HG03139 (cell line): ENCODE measurements around the gene PARD3B.

ENCODE experiments used
- ATAC-seq: cut with Tn5 transposase; IDR thresholded peaks from one replicate; pipeline ENCODE4 v1.9.1; 2021; ENCODE audit not compliant: unreplicated experiment

PARD3B gene

DNA sequence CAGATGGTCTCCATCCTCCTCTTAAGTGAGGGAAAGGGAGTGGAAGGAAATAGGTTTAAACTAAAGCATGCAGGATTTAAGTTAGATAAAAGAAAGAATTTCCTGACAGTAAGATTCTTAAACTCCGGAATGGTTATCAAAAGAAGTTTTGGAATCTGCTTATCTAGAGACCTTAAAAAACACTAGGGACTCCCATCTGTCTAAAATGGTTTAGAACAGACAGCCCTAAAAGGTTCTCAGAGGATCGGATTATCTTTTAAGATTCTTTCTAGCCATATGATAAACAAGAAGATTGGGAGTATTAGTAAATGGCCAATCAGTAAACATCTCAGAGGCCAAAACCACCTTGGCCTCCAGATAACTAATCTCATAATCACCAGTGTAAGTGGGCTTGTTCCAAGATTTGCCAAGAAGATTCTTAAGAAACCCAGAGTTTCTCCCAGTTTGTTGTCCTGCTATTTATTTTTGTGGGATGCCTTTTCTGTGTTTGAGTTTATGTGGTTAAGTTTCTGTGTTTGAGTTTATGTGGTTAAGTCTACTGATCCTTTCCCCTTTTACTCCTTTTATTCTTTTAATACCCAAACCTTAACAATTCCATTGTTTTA, 822.2 kb downstream of the PARD3B start:
- no peak for ATAC-seq

- no peak for ATAC-seq
Observed at GRCh38 chr2:205369813-205370212, 824.5 kb downstream of the PARD3B start.

DNA sequence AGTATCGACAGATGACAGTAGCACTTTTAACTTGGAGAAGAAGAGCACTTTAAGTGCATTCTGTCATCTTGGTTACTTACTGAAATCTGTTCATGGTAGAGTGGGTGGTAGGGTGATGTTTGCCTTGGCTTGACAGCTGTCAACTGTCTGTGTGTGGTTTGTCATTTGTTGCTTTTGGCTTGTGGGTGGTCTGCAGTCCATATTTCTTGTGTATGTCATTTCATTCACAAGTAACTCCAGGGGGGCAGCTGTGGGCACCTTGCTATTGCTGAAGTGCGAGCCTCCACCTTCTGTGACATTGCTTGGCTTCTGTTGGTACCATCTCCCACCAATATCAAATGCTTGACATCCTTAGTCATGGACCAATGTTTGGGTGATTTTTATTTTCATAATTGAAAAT, 825.5 kb downstream of the PARD3B start:
- ATAC-seq, result no peak

GRCh38 chr2:205372141-205372540, 826.9 kb downstream of the PARD3B start:
- no peak for ATAC-seq

GRCh38 chr2:205375461-205376448, 830.5 kb downstream of the PARD3B start:
- no peak for ATAC-seq

GRCh38 chr2:205377324-205377723, 832.0 kb downstream of the PARD3B start:
- no peak for ATAC-seq

- no peak for ATAC-seq
Observed at GRCh38 chr2:205383601-205384000, 838.3 kb downstream of the PARD3B start.

GRCh38 chr2:205386109-205386508, 840.8 kb downstream of the PARD3B start:
- no peak for ATAC-seq

- no peak for ATAC-seq
Observed at GRCh38 chr2:205387350-205388055, 842.2 kb downstream of the PARD3B start.

DNA sequence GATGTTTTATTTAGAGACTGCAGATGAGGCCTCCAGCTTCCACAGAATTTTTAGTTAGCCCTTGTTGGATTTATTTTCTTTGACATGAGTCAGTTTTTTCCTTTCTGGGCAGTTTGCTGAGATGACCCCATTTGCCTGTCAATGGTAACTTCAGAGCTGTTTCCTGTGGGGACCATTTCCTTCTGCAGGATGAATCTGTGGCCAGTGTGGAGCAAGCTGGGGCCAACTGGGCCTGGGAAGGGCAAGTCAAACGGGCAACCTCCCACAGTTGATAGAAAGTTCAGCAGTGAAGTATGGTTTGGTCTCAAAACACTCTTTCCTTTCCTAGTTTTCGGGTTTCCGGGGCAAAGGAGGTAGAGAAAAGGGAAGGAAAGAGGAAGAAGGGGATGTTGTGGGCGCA, 845.6 kb downstream of the PARD3B start:
- no peak for ATAC-seq

DNA sequence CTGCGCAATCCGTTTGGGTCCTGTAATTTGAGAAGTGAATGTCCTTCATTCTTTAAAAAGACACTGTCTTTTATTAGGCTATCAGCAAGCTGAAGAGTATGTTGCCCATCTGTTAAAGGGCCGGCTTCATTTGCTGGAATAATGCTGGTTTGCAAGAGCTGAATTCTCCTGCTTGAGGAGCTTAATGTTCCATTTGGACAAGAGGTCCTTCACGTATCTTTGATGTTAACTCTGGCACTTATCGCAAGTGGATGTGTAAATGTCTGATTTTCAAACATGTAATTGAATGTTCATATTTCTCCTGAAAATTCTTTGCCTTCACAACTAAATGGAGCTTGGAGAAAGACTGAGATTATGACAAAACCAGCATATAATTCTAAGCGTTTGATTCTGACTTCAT, 856.2 kb downstream of the PARD3B start:
- ATAC-seq, result no peak

- ATAC-seq, result no peak
Observed at GRCh38 chr2:205402011-205402410, 856.7 kb downstream of the PARD3B start.

- ATAC-seq, result no peak
Observed at GRCh38 chr2:205403244-205403825, 858.1 kb downstream of the PARD3B start.

- no peak for ATAC-seq
Observed at GRCh38 chr2:205405194-205405593, 859.9 kb downstream of the PARD3B start.

DNA sequence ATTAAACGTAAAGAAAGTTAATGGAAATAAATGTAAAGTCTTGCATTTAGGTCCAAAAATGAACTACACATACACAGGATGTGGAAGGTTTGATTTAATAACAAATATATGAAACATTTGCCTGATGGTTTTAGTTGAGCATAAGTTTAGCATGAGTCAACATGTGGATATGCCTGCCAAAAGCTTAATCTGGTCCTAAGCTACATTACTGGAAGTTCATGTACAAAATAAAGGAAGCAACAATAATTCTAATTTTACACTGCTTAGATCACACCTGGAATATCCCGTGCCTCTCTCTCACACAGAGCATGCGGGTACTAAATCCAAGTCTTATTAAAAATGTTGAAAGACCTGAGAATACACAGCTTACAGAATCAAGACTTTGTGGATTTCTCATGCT, 860.5 kb downstream of the PARD3B start:
- no peak for ATAC-seq

GRCh38 chr2:205407984-205408383, 862.7 kb downstream of the PARD3B start:
- ATAC-seq, result no peak

DNA sequence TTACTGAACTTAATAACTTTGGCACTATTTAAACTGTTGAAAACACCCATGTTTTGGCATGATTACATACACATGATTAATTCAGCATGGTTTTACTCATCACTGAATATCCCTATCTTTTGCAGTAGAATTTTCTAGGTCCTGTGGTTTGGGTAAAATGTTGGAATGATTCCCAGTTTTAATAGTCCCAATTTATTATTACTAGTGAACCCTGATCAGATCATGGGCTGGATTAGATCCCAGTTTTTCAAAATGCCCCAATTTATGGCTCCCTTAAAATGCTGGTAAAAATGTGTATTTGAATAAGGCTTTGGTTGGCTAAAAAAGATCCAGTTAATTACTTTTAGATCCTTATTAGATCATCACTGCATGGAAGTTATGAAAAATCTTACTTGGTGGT, 863.4 kb downstream of the PARD3B start:
- ATAC-seq, result no peak

DNA sequence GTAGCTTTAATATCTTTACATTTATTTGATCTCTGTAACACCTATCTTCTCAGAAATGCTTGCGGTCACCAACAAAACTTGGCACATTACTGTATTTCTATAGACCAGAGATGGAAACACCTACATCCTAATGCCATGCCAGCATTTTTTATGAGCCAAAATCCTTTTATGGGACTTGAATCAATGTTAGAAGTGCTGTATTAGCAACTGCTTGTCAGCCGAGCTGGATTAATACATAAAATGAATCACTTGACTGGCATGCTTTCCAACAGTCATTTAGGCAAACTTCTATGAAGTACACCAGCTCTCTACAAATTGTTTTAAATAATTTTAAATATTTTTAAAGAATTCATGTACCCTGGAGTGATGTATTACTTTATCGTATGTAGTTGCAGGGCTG, 864.1 kb downstream of the PARD3B start:
- ATAC-seq, result no peak

GRCh38 chr2:205411558-205411957, 866.3 kb downstream of the PARD3B start:
- no peak for ATAC-seq

- ATAC-seq, result no peak
Observed at GRCh38 chr2:205424326-205424725, 879.1 kb downstream of the PARD3B start.

DNA sequence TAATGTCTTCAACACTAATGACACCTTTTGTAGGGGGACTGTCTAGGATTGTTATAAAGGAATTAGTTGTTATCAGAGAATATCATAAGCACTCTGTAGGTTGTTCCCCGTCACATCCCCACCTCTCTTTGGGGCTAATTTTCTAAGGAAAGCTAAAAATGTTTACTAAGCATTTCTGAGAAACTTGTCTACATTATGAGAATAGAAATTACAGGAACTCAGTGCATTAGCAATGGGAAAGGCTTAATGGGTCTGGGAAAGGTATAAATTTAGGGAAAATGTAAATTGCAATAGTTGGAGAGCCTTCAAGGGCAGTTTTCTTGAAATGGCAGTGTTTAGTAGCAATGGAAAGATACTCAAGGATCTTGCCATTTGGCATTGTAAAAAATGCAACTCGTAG, 879.8 kb downstream of the PARD3B start:
- no peak for ATAC-seq
